ENCODE results near the gene ANKK1.

- TF ChIP-seq EZH2 (IDR thresholded peaks at IDR 0.05) (no peak), POLR2AphosphoS5 (IDR thresholded peaks at IDR 0.05; ENCODE audit: borderline replicate concordance, low read depth, low read length) (no peak), FOXP2 (optimal IDR thresholded peaks at IDR 0.05; ENCODE audit: control extremely low read depth, extremely low read length, insufficient read depth) (no peak)
Measured at GRCh38 chr11:113386866-113387265, 713 bp upstream of the ANKK1 start.
